PC-9 (cell line): Measurements from ENCODE around the gene MB.

Source experiments
- EZH2 ChIP-seq: fragments of 200-600 bp; sonication (generic); IDR thresholded peaks from 2 replicates; pipeline ENCODE4 v1.8.0; 2017; ENCODE audit warnings: antibody characterized with exemption, low read depth
- TF ChIP-seq, protein P1 (sequence below): fragments of 200-600 bp; sonication (generic); conservative IDR thresholded peaks from 2 replicates; pipeline ENCODE4 v1.6.1; 2017; ENCODE audit warnings: mixed run types, antibody characterized with exemption, mild to moderate bottlenecking, moderate library complexity

DNA sequence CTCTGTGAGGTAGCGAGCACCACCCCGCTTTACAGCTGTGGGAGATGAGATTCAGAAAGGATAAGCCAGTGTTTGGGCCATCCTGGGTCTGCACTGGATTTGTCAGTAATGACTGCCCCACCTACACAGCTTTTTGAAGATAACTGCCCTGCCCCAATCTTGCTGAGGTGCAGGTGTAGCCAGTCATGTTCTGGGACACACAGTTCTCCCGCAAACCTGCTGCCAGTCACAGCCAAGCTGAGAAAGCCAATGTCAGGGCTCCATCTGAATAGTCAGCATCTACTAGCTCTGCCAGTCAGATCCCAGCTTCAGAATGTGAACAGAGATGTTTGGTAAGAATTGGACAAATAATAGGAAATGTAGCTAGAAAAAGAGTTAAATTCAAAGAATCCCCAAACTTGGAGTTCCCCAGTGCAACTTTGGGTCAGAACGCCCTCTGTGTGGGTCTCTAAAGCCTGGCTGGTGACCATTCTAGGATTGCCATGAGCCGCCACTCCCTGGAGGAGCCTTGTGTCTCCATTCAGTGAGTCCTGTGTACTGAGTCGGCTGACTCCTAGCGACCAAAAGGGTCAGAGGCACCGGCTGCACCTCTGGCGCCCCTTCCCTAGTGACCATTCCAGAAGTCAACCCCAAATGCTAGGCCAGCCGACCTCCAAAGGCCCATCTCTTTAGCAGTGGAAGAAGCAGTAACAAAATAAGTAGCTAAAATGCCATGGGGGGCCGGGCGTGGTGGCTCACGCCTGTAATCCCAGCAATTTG is 2.4 kb upstream of the MB start:
- TF ChIP-seq, protein P1, sequence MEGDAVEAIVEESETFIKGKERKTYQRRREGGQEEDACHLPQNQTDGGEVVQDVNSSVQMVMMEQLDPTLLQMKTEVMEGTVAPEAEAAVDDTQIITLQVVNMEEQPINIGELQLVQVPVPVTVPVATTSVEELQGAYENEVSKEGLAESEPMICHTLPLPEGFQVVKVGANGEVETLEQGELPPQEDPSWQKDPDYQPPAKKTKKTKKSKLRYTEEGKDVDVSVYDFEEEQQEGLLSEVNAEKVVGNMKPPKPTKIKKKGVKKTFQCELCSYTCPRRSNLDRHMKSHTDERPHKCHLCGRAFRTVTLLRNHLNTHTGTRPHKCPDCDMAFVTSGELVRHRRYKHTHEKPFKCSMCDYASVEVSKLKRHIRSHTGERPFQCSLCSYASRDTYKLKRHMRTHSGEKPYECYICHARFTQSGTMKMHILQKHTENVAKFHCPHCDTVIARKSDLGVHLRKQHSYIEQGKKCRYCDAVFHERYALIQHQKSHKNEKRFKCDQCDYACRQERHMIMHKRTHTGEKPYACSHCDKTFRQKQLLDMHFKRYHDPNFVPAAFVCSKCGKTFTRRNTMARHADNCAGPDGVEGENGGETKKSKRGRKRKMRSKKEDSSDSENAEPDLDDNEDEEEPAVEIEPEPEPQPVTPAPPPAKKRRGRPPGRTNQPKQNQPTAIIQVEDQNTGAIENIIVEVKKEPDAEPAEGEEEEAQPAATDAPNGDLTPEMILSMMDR, result no peak
- TF ChIP-seq EZH2, result no peak
